K562 (cell line): ENCODE data around the gene ANAPC5. TPM values are rescaled to one million over a fixed set of nuclear protein-coding genes. Genes with fewer than 3 reads are reported as not detected.

ENCODE experiments used
- ELF2 ChIP-seq: fragments of 250-450 bp; sonication (Bioruptor Pico); IDR thresholded peaks from 2 replicates; pipeline ENCODE4 v1.5.0; 2021; ENCODE audit warnings: mild to moderate bottlenecking
- FUS ChIP-seq: fragments of 200-400 bp; formaldehyde crosslinking; optimal IDR thresholded peaks from 2 replicates; pipeline ENCODE3; 2017; ENCODE audit warnings: low read depth, low read length
- HNRNPK ChIP-seq: fragments of 200-400 bp; formaldehyde crosslinking; IDR thresholded peaks from one replicate; pipeline ENCODE4 v1.6.1; 2018; ENCODE audit warnings: mild to moderate bottlenecking, low read depth, low read length; ENCODE audit not compliant: poor library complexity, severe bottlenecking
- NR2C1 ChIP-seq, 2 experiments: fragments of 450-650 bp; IDR thresholded peaks; 2 replicates each; pipeline ENCODE4 v1.6.1; 2017; ENCODE audit warnings: mild to moderate bottlenecking in 2 of 2, antibody characterized with exemption in 1 of 2, inconsistent platforms in 1 of 2, missing compliant biosample characterization in 1 of 2, missing genetic modification characterization in 1 of 2
- PHF21A ChIP-seq: fragments of 450-650 bp; IDR thresholded peaks from 2 replicates; pipeline ENCODE4 v1.6.1; 2017; ENCODE audit warnings: low read depth, borderline replicate concordance
- REST ChIP-seq, 2 experiments: fragments of 450-650 bp; formaldehyde crosslinking in 1 of 2; IDR thresholded peaks; 2 replicates each; pipeline versions ENCODE4 v1.4.0 to v1.6.1; 2014 to 2020; ENCODE audit warnings: mild to moderate bottlenecking in 2 of 2, borderline replicate concordance in 1 of 2, low read depth in 1 of 2
- SPI1 ChIP-seq: IDR thresholded peaks from 2 replicates; pipeline ENCODE4 v1.6.1; 2011; ENCODE audit warnings: low read depth, low read length, control low read depth, borderline replicate concordance
- TAF9B ChIP-seq: fragments of 450-650 bp; IDR thresholded peaks from 2 replicates; pipeline ENCODE4 v1.6.1; 2018; ENCODE audit warnings: mild to moderate bottlenecking; ENCODE audit not compliant: partially characterized antibody
- TRIM25 ChIP-seq: fragments of 450-650 bp; IDR thresholded peaks from 2 replicates; pipeline ENCODE4 v1.7.0; 2016; ENCODE audit warnings: borderline replicate concordance
- VEZF1 ChIP-seq: fragments of 200-800 bp; sonication (Bioruptor generic); IDR thresholded peaks from 2 replicates; pipeline ENCODE4 v1.6.1; 2017; ENCODE audit warnings: missing genetic modification characterization, missing compliant biosample characterization
- ZNF133 ChIP-seq: fragments of 250-450 bp; sonication (Bioruptor Pico); IDR thresholded peaks from 2 replicates; pipeline ENCODE4 v1.4.0; 2020; ENCODE audit warnings: mild to moderate bottlenecking
- ZNF140 ChIP-seq: fragments of 250-450 bp; sonication (Bioruptor Pico); IDR thresholded peaks from 2 replicates; pipeline ENCODE4 v1.8.0; 2021; ENCODE audit warnings: moderate library complexity, mild to moderate bottlenecking, inconsistent platforms
- polyA plus RNA-seq, 8 experiments: library from polyadenylated mRNA; depleted of rRNA in 4 of 8; stranded (reverse) in 5 of 8; unstranded in 3 of 8; fragments of >200 nt; fragmentation: Nextera tagmentation in 2 of 8; fragmentation: Illumina TruSeq in 1 of 8; extraction: Ambion mirVana in 2 of 8; extraction: Trizol in 1 of 8; gene quantifications; 2 replicates each; pipeline versions ENCODE4 v1.2.1 to v1.2.3, GENCODE V29; 2011 to 2014; ENCODE audit warnings: inconsistent platforms in 1 of 8, missing spikeins in 1 of 8
- total RNA-seq, 7 experiments: library from RNA; depleted of rRNA in 6 of 7; stranded (reverse); fragments of >200 nt in 6 of 7; fragmentation: Illumina TruSeq in 2 of 7; extraction: Trizol in 2 of 7; gene quantifications; 2 replicates each; pipeline versions ENCODE4 v1.2.1 to v1.2.3, GENCODE V29; 2011 to 2021; ENCODE audit warnings: low replicate concordance in 1 of 7

ANAPC5 gene
- total and polyA plus RNA-seq, 9 of the 15 experiments (the other 6 are each of a cell fraction or from before 2014, with no cell fraction given) = 136 to 315 (median 197) TPM

GRCh38 chr12:121351820-121352681 lies at the start of gene ANAPC5 (continued):
- TF ChIP-seq VEZF1 (CRISPR knock-in tag) (peak; percentile 88), ZNF140 (CRISPR knock-in tag) (no peak), PHF21A (peak; percentile 95), REST (IDR thresholded peaks at IDR 0.05; ENCODE audit: borderline replicate concordance) (peak; percentile 82), REST (CRISPR knock-in tag; IDR thresholded peaks at IDR 0.05; ENCODE audit: low read depth) (no peak), ZNF133 (CRISPR knock-in tag) (no peak), TAF9B (peak; percentile 96), FUS (no peak), TRIM25 (no peak), ELF2 (CRISPR knock-in tag) (peak; percentile 95), NR2C1 (IDR thresholded peaks at IDR 0.05) (peak; percentile 92), NR2C1 (tag; IDR thresholded peaks at IDR 0.05) (peak; percentile 95), HNRNPK (no peak), SPI1 (peak; percentile 72)
